ENCODE measurements around the gene PSMD7. TPM values are rescaled to one million over a fixed set of nuclear protein-coding genes. Genes with fewer than 3 reads are reported as not detected.

Gene PSMD7
- polyA plus RNA-seq, 1 donor from 2014 or later, result 112 TPM

- H3K27me3 ChIP-seq (ENCODE audit: insufficient read depth, low read depth, low read length), result no peaks in the 10 kb centered on the region
- H3K4me2 ChIP-seq (ENCODE audit: low read length), result no peak overlapping the region
- no peak for TF ChIP-seq MXI1 (conservative IDR thresholded peaks at IDR 0.05; ENCODE audit: poor library complexity, severe bottlenecking)
- TF ChIP-seq RAD21 (conservative IDR thresholded peaks at IDR 0.05), result no peak
- no peak for TF ChIP-seq EP300 (conservative IDR thresholded peaks at IDR 0.05; ENCODE audit: poor library complexity, severe bottlenecking)
- no peak overlapping the region for H3K4me3 ChIP-seq (ENCODE audit: low read length)
- no peaks in the 10 kb centered on the region for H3K9me2 ChIP-seq (ENCODE audit: insufficient read depth, low read length)
- H3K27ac ChIP-seq (ENCODE audit: low read length), result peak overlapping the region; percentile 35
- no peaks in the 10 kb centered on the region for H3K9me3 ChIP-seq (ENCODE audit: low read length)
- no peak overlapping the region for H3K9ac ChIP-seq (ENCODE audit: low read length)
- no peaks in the 10 kb centered on the region for H4K20me1 ChIP-seq (ENCODE audit: insufficient read depth)
- H2AFZ ChIP-seq (ENCODE audit: low read depth, low read length), result no peak overlapping the region
- H3K79me2 ChIP-seq (replicated peaks; ENCODE audit: insufficient read depth, low read length), result no peaks in the 10 kb centered on the region
- no peaks in the 10 kb centered on the region for H3F3A ChIP-seq (ENCODE audit: insufficient read depth, low read length, poor library complexity, severe bottlenecking)
- no peaks in the 10 kb centered on the region for H3K36me3 ChIP-seq (ENCODE audit: insufficient read depth, low read length)
Observed at GRCh38 chr16:74268372-74268782, 28.2 kb upstream of the PSMD7 start.

- no peaks in the 10 kb centered on the region for H3K9me3 ChIP-seq (ENCODE audit: low read length)
- H3K27me3 ChIP-seq (ENCODE audit: insufficient read depth, low read depth, low read length), result no peaks in the 10 kb centered on the region
- H3K36me3 ChIP-seq (ENCODE audit: insufficient read depth, low read length), result no peaks in the 10 kb centered on the region
- H3K4me2 ChIP-seq (ENCODE audit: low read length), result no peak overlapping the region
- H3F3A ChIP-seq (ENCODE audit: insufficient read depth, low read length, poor library complexity, severe bottlenecking), result no peaks in the 10 kb centered on the region
- H3K27ac ChIP-seq (ENCODE audit: low read length), result no peak overlapping the region
- no peak for TF ChIP-seq CTCF (IDR thresholded peaks at IDR 0.05; ENCODE audit: poor library complexity, severe bottlenecking)
- H3K9ac ChIP-seq (ENCODE audit: low read length), result no peak overlapping the region
- no peak overlapping the region for H2AFZ ChIP-seq (ENCODE audit: low read depth, low read length)
- no peaks in the 10 kb centered on the region for H4K20me1 ChIP-seq (ENCODE audit: insufficient read depth)
- H3K4me3 ChIP-seq (ENCODE audit: low read length), result no peak overlapping the region
- no peaks in the 10 kb centered on the region for H3K9me2 ChIP-seq (ENCODE audit: insufficient read depth, low read length)
- H3K79me2 ChIP-seq (replicated peaks; ENCODE audit: insufficient read depth, low read length), result peaks cover 4% of the 10 kb centered on the region
Observed at GRCh38 chr16:74271872-74272271, 24.7 kb upstream of the PSMD7 start.

GRCh38 chr16:74275031-74275636 is 21.5 kb upstream of the PSMD7 start:
- H3K9me3 ChIP-seq (ENCODE audit: low read length), result no peaks in the 10 kb centered on the region
- H3K36me3 ChIP-seq (ENCODE audit: insufficient read depth, low read length), result no peaks in the 10 kb centered on the region
- no peaks in the 10 kb centered on the region for H3K9me2 ChIP-seq (ENCODE audit: insufficient read depth, low read length)
- no peak overlapping the region for H3K4me2 ChIP-seq (ENCODE audit: low read length)
- TF ChIP-seq REST (IDR thresholded peaks at IDR 0.05; ENCODE audit: borderline replicate concordance) (no peak), EZH2 (IDR thresholded peaks at IDR 0.05; ENCODE audit: borderline replicate concordance, insufficient read depth, low read length, poor library complexity, severe bottlenecking) (no peak), EP300 (conservative IDR thresholded peaks at IDR 0.05; ENCODE audit: poor library complexity, severe bottlenecking) (no peak), CTCF (IDR thresholded peaks at IDR 0.05; ENCODE audit: poor library complexity, severe bottlenecking) (peak; percentile 87), SMC3 (conservative IDR thresholded peaks at IDR 0.05; ENCODE audit: poor library complexity) (peak; percentile 85), RAD21 (conservative IDR thresholded peaks at IDR 0.05) (peak; percentile 95), TAF1 (IDR thresholded peaks at IDR 0.05; ENCODE audit: low read depth) (no peak), MXI1 (conservative IDR thresholded peaks at IDR 0.05; ENCODE audit: poor library complexity, severe bottlenecking) (no peak)
- no peaks in the 10 kb centered on the region for H3K27me3 ChIP-seq (ENCODE audit: insufficient read depth, low read depth, low read length)
- no peak overlapping the region for H3K9ac ChIP-seq (ENCODE audit: low read length)
- no peak overlapping the region for H3K4me3 ChIP-seq (ENCODE audit: low read length)
- no peaks in the 10 kb centered on the region for H3F3A ChIP-seq (ENCODE audit: insufficient read depth, low read length, poor library complexity, severe bottlenecking)
- no peak overlapping the region for H2AFZ ChIP-seq (ENCODE audit: low read depth, low read length)
- peak overlapping the region; percentile 31 for H3K27ac ChIP-seq (ENCODE audit: low read length)
- H4K20me1 ChIP-seq (ENCODE audit: insufficient read depth), result no peaks in the 10 kb centered on the region
- peaks cover 4% of the 10 kb centered on the region for H3K79me2 ChIP-seq (replicated peaks; ENCODE audit: insufficient read depth, low read length)

All from neural cell (in vitro differentiated cells).